GM18951 (cell line): ENCODE data around the gene KRTAP1-4.

Experiments used
- POLR2A ChIP-seq: IDR thresholded peaks from 4 replicates; pipeline ENCODE4 v1.6.1; 2011; ENCODE audit warnings: mild to moderate bottlenecking; ENCODE audit not compliant: insufficient read length, insufficient read depth; ENCODE audit errors: extremely low read depth
- in situ Hi-C: fragments of 300-500 bp; cut with MboI; formaldehyde crosslinking; loops from one replicate; pipeline ENCODE4 v1.12.0; 2022; ENCODE audit warnings: low sequenced_read_pairs, mixed read lengths, inconsistent platforms; ENCODE audit not compliant: unreplicated experiment

Gene KRTAP1-4

GRCh38 chr17:40980596-40980995 is 49.4 kb downstream of the KRTAP1-4 start:
- no peak for TF ChIP-seq POLR2A
- in situ Hi-C loops = no loop called here

DNA sequence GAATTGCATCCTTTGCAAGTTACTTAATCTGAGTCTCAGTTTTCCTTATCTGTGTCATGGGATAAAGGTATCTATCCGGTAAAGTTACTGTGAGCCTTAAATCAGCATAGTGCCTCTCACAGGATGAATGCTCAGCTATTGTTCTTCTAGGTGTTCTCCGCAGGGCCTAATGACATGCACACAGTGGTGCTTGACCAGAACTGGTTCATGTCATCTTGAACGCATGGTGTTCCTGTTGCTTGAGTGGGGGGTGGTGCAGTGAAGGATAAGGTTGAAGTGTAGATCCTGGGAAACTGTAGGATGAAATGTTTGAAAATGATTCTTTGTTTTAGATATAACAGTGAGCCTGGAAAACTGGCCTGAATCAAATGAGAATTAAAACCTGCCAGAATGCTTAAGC is 49.9 kb downstream of the KRTAP1-4 start:
- in situ Hi-C loops = no loop called here
- TF ChIP-seq POLR2A = no peak
